Kidney (tissue), 14 donors: Measurements from ENCODE around the gene HPSE2. TPM values are rescaled to one million over a fixed set of nuclear protein-coding genes. Genes with fewer than 3 reads are reported as not detected.

Source experiments
- DNase-seq, 5 donors: peaks; one replicate each; pipeline ENCODE4 v3.0.0-alpha.2; 2013 to 2020
- FAIRE-seq: peaks from 2 replicates; lab custom pipeline; 2012; peaks lifted over from hg19 to GRCh38; lab: Jason Lieb, UNC
- H3K27ac ChIP-seq, 2 donors: one replicate each; pipeline ENCODE4 v1.7.0; 2013; ENCODE audit warnings: low read depth in 2 of 2, low read length in 2 of 2, inconsistent platforms in 1 of 2
- H3K27me3 ChIP-seq: one replicate; pipeline ENCODE4 v1.7.1; 2013; ENCODE audit warnings: low read length, inconsistent platforms; ENCODE audit not compliant: control insufficient read depth, insufficient read depth
- H3K36me3 ChIP-seq, 3 donors: one replicate each; pipeline versions ENCODE4 v1.7.0 to v1.7.1; 2013; ENCODE audit warnings: low read length in 3 of 3, control low read depth in 1 of 3, inconsistent platforms in 1 of 3; ENCODE audit not compliant: insufficient read depth in 3 of 3, control insufficient read depth in 2 of 3
- H3K4me1 ChIP-seq, 3 donors: one replicate each; pipeline versions ENCODE4 v1.7.0 to v1.7.1; 2013; ENCODE audit warnings: low read length in 3 of 3, inconsistent platforms in 1 of 3, low read depth in 1 of 3; ENCODE audit not compliant: control insufficient read depth in 2 of 3, insufficient read depth in 2 of 3
- H3K4me3 ChIP-seq, 3 donors: one replicate each; pipeline versions ENCODE4 v1.7.0 to v1.8.1; 2013; ENCODE audit warnings: low read length in 3 of 3, control low read depth in 1 of 3, inconsistent platforms in 1 of 3
- H3K9ac ChIP-seq, 3 donors: one replicate each; pipeline versions ENCODE4 v1.7.0 to v1.7.1; 2013; ENCODE audit warnings: low read length in 3 of 3, control low read depth in 1 of 3, inconsistent platforms in 1 of 3
- H3K9me3 ChIP-seq, 3 donors: one replicate each; pipeline versions ENCODE4 v1.7.0 to v1.7.1; 2013; ENCODE audit warnings: low read length in 3 of 3, control low read depth in 1 of 3, inconsistent platforms in 1 of 3; ENCODE audit not compliant: control insufficient read depth in 2 of 3, insufficient read depth in 1 of 3
- intact Hi-C: fragments of 100-400 bp; cut with DNase I; formaldehyde crosslinking; loops from one replicate; pipeline ENCODE4 v1.11.1; 2022
- polyA plus RNA-seq: library from polyadenylated mRNA; stranded (reverse); fragments of 350-450 nt; fragmentation: Illumina TruSeq; extraction: RNeasy Lipid Tissue Mini Kit (QIAGEN cat#74804); gene quantifications from one replicate; pipeline ENCODE4 v1.2.3, GENCODE V29; 2014; ENCODE audit warnings: low read depth, low replicate concordance; ENCODE audit not compliant: insufficient read depth
- total RNA-seq: library from RNA; stranded (reverse); fragmentation: NEBNext Ultra II Directional; extraction: Animal tissue kit (Norgen Biotek cat#: 25700); gene quantifications from one replicate; pipeline ENCODE4 v1.2.1, GENCODE V29; 2021
- TF ChIP-seq, protein P1 (sequence below): IDR thresholded peaks from 3 replicates; pipeline ENCODE4 v1.5.1; 2012; ENCODE audit warnings: mild to moderate bottlenecking, moderate library complexity, borderline replicate concordance; ENCODE audit not compliant: insufficient read depth; ENCODE audit errors: extremely low read depth
- donor health status: control.
- donor health status: control.
- donor health status: control.
- donor health status: control.
- donor health status: control.
- donor health status: DM: yes; HTN: yes; CAD: no.
- donor health status: Normal renal cell carcinoma (clear cell type).

Gene HPSE2
- total and polyA plus RNA-seq, 2 donors from 2014 or later, result 1.4 to 3.0 TPM

DNA sequence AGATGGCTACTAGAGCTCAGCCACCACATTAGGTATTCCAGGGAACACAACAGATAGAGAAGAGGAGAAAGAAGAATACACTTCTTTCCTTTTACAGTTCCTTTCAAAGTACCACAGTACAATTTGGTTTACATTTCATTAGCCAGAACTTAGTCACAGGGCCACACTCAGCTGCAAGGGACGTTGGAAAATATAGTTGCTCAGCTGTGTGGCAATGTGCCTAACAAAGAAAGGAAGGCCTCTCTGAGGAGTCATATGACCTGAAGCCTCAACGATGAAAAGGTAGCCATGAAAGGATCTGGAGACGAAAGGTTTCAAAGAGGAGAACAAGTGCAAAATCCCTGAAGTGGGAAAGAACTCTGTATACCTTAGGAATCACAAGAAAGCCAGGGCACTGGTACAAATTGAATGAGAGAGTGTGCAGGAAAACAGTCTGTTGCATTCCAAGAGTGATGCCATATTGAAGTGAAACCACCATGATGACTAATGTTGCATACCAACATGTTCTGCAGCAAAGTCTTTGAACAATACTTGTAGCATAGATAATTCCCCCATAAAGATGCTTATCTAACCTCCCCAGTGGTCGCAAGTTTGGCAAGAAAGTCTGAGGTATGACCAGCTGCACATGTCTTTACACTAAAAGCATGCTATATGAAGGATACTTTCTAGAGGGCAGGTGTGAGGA, 278.9 kb downstream of the HPSE2 start:
- no peaks in the 10 kb centered on the region for H3K9me3 ChIP-seq
- FAIRE-seq, result no peak
- H3K4me3 ChIP-seq, result no peak overlapping the region
- no peak overlapping the region for H3K9ac ChIP-seq
- no peaks in the 10 kb centered on the region for H3K4me1 ChIP-seq
- no peak for DNase-seq
- H3K27me3 ChIP-seq, result no peaks in the 10 kb centered on the region
- no peak overlapping the region for H3K27ac ChIP-seq
- TF ChIP-seq, protein P1, sequence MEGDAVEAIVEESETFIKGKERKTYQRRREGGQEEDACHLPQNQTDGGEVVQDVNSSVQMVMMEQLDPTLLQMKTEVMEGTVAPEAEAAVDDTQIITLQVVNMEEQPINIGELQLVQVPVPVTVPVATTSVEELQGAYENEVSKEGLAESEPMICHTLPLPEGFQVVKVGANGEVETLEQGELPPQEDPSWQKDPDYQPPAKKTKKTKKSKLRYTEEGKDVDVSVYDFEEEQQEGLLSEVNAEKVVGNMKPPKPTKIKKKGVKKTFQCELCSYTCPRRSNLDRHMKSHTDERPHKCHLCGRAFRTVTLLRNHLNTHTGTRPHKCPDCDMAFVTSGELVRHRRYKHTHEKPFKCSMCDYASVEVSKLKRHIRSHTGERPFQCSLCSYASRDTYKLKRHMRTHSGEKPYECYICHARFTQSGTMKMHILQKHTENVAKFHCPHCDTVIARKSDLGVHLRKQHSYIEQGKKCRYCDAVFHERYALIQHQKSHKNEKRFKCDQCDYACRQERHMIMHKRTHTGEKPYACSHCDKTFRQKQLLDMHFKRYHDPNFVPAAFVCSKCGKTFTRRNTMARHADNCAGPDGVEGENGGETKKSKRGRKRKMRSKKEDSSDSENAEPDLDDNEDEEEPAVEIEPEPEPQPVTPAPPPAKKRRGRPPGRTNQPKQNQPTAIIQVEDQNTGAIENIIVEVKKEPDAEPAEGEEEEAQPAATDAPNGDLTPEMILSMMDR, result no peak
- intact Hi-C loops, result no loop called here
- H3K36me3 ChIP-seq, result no peaks in the 10 kb centered on the region

DNA sequence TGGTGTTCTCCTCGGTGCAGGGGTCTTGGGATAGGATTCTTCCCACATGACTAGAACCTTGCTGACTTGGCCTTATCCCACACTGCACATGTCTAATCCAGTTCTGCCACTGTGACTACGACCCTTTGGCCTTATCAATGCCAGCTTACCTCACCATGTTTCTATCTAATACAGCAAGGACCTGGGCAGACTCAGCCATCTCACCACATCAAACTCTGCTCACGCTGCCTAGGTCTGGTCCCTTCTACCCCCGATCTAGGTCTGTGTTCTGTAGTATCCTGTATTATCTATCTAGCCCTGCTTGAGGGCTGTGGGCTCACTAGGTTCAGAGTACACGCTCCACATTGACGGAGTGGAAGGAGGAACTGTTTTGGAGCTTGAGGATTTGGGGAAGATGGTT, 282.4 kb downstream of the HPSE2 start:
- intact Hi-C loops, result no loop called here
- DNase-seq (no peak), FAIRE-seq (no peak)

DNA sequence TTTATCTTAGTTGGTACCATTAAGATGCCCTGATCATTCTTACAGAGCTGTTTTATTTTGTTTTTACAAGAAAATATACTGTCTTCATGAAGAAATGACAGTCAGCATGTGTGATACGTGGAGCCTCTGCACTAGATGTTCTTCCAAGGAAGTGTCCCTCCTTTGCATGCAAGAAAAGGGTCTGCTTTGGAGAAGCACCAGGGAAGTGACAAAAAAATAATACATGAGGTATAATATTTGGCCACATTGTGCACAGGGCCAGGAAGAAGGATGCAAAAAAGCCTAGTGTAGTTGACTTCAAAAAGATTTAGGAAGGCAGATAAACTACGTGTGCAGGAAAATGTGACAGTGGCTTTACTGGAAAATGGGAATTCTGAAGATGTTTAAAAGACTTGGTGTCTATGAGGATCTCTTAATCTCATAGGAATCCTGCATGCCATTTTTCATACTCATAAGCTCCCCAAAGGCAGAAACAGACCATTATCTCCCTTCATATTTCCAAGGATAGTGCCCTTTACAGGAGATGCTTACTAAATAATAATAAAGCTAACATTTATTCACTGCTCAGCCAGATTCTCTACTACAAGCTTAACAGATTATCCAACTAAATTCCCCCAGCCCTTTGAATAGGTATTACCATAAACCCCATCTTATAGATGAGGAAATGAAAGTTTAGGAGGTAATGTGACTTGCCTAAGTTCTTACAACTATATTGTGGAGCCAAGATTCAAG, 284.2 kb downstream of the HPSE2 start:
- FAIRE-seq, result no peak
- no peak for DNase-seq
- H3K27ac ChIP-seq, result no peak overlapping the region
- H3K4me1 ChIP-seq, result no peaks in the 10 kb centered on the region
- H3K27me3 ChIP-seq, result no peaks in the 10 kb centered on the region
- H3K36me3 ChIP-seq, result no peaks in the 10 kb centered on the region
- intact Hi-C loops, result no loop called here
- peaks cover 0 to 4% (median 0%) of the 10 kb centered on the region in 3 donors for H3K9me3 ChIP-seq
- no peak overlapping the region for H3K4me3 ChIP-seq
- TF ChIP-seq, protein P1, result no peak
- H3K9ac ChIP-seq, result no peak overlapping the region

More for the DNA sequence above, 282.4 kb downstream of the HPSE2 start:
- Histone ChIP-seq H3K27ac (no peak overlapping the region), H3K36me3 (no peaks in the 10 kb centered on the region), H3K4me3 (no peak overlapping the region), H3K9me3 (no peaks in the 10 kb centered on the region), H3K4me1 (no peaks in the 10 kb centered on the region), H3K9ac (no peak overlapping the region), H3K27me3 (no peaks in the 10 kb centered on the region)
- TF ChIP-seq, protein P1, result no peak
